ENCODE results near the gene TMEM184B.

TMEM184B gene

GRCh38 chr22:38289583-38290082 is 16.8 kb upstream of the TMEM184B start:
- no peaks in the 10 kb centered on the region for H3K27me3 ChIP-seq (ENCODE audit: control insufficient read depth, low read length)
- H3K4me2 ChIP-seq (ENCODE audit: low read length): no peak overlapping the region
- no peaks in the 10 kb centered on the region for H3K9me3 ChIP-seq (ENCODE audit: control insufficient read depth, insufficient read depth, low read length)
- H3F3A ChIP-seq (ENCODE audit: control insufficient read depth, insufficient read depth): peaks cover 4% of the 10 kb centered on the region; the same call in 1 of the 2 replicates
- TF ChIP-seq CTCF (IDR thresholded peaks at IDR 0.05; ENCODE audit: low read depth, low read length, poor library complexity, severe bottlenecking) (no peak), EZH2phosphoT487 (IDR thresholded peaks at IDR 0.05; ENCODE audit: borderline replicate concordance, low read length) (no peak)
- H3K27ac ChIP-seq (ENCODE audit: low read depth, low read length): no peak overlapping the region
- H3K79me2 ChIP-seq (ENCODE audit: control insufficient read depth, low read length): no peaks in the 10 kb centered on the region
- no peaks in the 10 kb centered on the region for H4K20me1 ChIP-seq (ENCODE audit: control insufficient read depth, insufficient read depth, low read depth, low read length)
- H3K36me3 ChIP-seq (ENCODE audit: control insufficient read depth, low read length): peaks cover 35% of the 10 kb centered on the region
- H3K4me1 ChIP-seq (ENCODE audit: control insufficient read depth, low read length): peaks cover 7% of the 10 kb centered on the region
- H3K4me3 ChIP-seq (ENCODE audit: low read length): no peak overlapping the region
- no peaks in the 10 kb centered on the region for H3K9me2 ChIP-seq (replicated peaks; ENCODE audit: control insufficient read depth, low read length)

GRCh38 chr22:38286915-38287669 is 14.3 kb upstream of the TMEM184B start:
- H3K27ac ChIP-seq (ENCODE audit: low read depth, low read length): no peak overlapping the region
- H3F3A ChIP-seq (ENCODE audit: control insufficient read depth, insufficient read depth): peaks cover 4% of the 10 kb centered on the region; the same call in 1 of the 2 replicates

GRCh38 chr22:38285018-38285417 is 12.2 kb upstream of the TMEM184B start:
- no peak overlapping the region for H3K4me2 ChIP-seq (ENCODE audit: low read length)
- peaks cover 3% of the 10 kb centered on the region for H3K4me1 ChIP-seq (ENCODE audit: control insufficient read depth, low read length)
- H3K27me3 ChIP-seq (ENCODE audit: control insufficient read depth, low read length): no peaks in the 10 kb centered on the region
- no peaks in the 10 kb centered on the region for H3K9me2 ChIP-seq (replicated peaks; ENCODE audit: control insufficient read depth, low read length)
- no peaks in the 10 kb centered on the region for H3K79me2 ChIP-seq (ENCODE audit: control insufficient read depth, low read length)
- no peaks in the 10 kb centered on the region for H3K9me3 ChIP-seq (ENCODE audit: control insufficient read depth, insufficient read depth, low read length)
- no peak overlapping the region for H3K4me3 ChIP-seq (ENCODE audit: low read length)
- no peaks in the 10 kb centered on the region for H4K20me1 ChIP-seq (ENCODE audit: control insufficient read depth, insufficient read depth, low read depth, low read length)
- peaks cover 7% of the 10 kb centered on the region; the same call in 1 of the 2 replicates for H3K36me3 ChIP-seq (ENCODE audit: control insufficient read depth, low read length)
- H3F3A ChIP-seq (ENCODE audit: control insufficient read depth, insufficient read depth): peaks cover 2% of the 10 kb centered on the region; the same call in 1 of the 2 replicates
- no peak for TF ChIP-seq CTCF (IDR thresholded peaks at IDR 0.05; ENCODE audit: low read depth, low read length, poor library complexity, severe bottlenecking)
- TF ChIP-seq EZH2phosphoT487 (IDR thresholded peaks at IDR 0.05; ENCODE audit: borderline replicate concordance, low read length): no peak
- no peak overlapping the region for H3K27ac ChIP-seq (ENCODE audit: low read depth, low read length)

More at GRCh38 chr22:38286915-38287669, 14.3 kb upstream of the TMEM184B start:
- no peak for TF ChIP-seq EZH2phosphoT487 (IDR thresholded peaks at IDR 0.05; ENCODE audit: borderline replicate concordance, low read length)
- TF ChIP-seq CTCF (IDR thresholded peaks at IDR 0.05; ENCODE audit: low read depth, low read length, poor library complexity, severe bottlenecking): no peak
- Histone ChIP-seq H3K4me3 (ENCODE audit: low read length) (no peak overlapping the region), H3K9me3 (ENCODE audit: control insufficient read depth, insufficient read depth, low read length) (no peaks in the 10 kb centered on the region), H3K4me1 (ENCODE audit: control insufficient read depth, low read length) (peaks cover 7% of the 10 kb centered on the region), H3K79me2 (ENCODE audit: control insufficient read depth, low read length) (no peaks in the 10 kb centered on the region), H3K9me2 (replicated peaks; ENCODE audit: control insufficient read depth, low read length) (no peaks in the 10 kb centered on the region), H3K4me2 (ENCODE audit: low read length) (no peak overlapping the region), H3K36me3 (ENCODE audit: control insufficient read depth, low read length) (peaks cover 13% of the 10 kb centered on the region), H4K20me1 (ENCODE audit: control insufficient read depth, insufficient read depth, low read depth, low read length) (no peaks in the 10 kb centered on the region), H3K27me3 (ENCODE audit: control insufficient read depth, low read length) (no peaks in the 10 kb centered on the region)
